ENCODE results near the gene ERGIC1. TPM values are rescaled to one million over a fixed set of nuclear protein-coding genes. Genes with fewer than 3 reads are reported as not detected.

ERGIC1 gene
- total and polyA plus RNA-seq, 8 donors: 54.8 to 101 (median 75.6) TPM

- no peaks in the 10 kb centered on the region for H3K9me3 ChIP-seq
- no peak for DNase-seq
- no peak for FAIRE-seq
- H3K36me3 ChIP-seq: no peaks in the 10 kb centered on the region
- peaks cover 20 to 28% (median 21%) of the 10 kb centered on the region in 3 donors for H3K4me1 ChIP-seq
- no peak for TF ChIP-seq CTCF (IDR thresholded peaks at IDR 0.05)
- no peak overlapping the region for H3K4me3 ChIP-seq
- ATAC-seq: no peak
- no peaks in the 10 kb centered on the region for H3K27me3 ChIP-seq
- intact Hi-C loops (cut with DNase I): no loop called here
- no peak overlapping the region for H3K27ac ChIP-seq
- WGBS, 2 donors: 90 to 95% methylated on average over 4 of the region's 4 CpGs
Observed at GRCh38 chr5:172866378-172866777, 32.3 kb downstream of the ERGIC1 start.

GRCh38 chr5:172866802-172867748, 33.0 kb downstream of the ERGIC1 start:
- peak in 2 of 4 donors; percentile 8 to 26 for ATAC-seq
- Histone ChIP-seq H3K4me1 (peaks cover 21 to 28% (median 21%) of the 10 kb centered on the region in 3 donors), H3K9me3 (no peaks in the 10 kb centered on the region), H3K27ac (peak overlapping the region; percentile 44 to 79 (median 74)), H3K36me3 (no peaks in the 10 kb centered on the region), H3K4me3 (no peak overlapping the region), H3K27me3 (no peaks in the 10 kb centered on the region)
- TF ChIP-seq CTCF (IDR thresholded peaks at IDR 0.05): no peak
- WGBS, 2 donors: 40 to 46% methylated on average over 8 to 9 of the region's 9 CpGs
- no peak for FAIRE-seq
- intact Hi-C loops (cut with DNase I): no loop called here
- peak in 1 of 6 donors; percentile 40 for DNase-seq

- no peak for TF ChIP-seq CTCF (IDR thresholded peaks at IDR 0.05)
Observed at GRCh38 chr5:172867761-172868435, 33.8 kb downstream of the ERGIC1 start.

GRCh38 chr5:172868436-172868923, 34.4 kb downstream of the ERGIC1 start:
- intact Hi-C loops (cut with DNase I): no loop called here
- no peaks in the 10 kb centered on the region for H3K27me3 ChIP-seq
- FAIRE-seq: no peak
- H3K4me3 ChIP-seq: no peak overlapping the region
- H3K9me3 ChIP-seq: no peaks in the 10 kb centered on the region
- no peak for DNase-seq
- WGBS, 2 donors: 80 to 82% methylated on average over 9 of the region's 9 CpGs
- no peak for TF ChIP-seq CTCF (IDR thresholded peaks at IDR 0.05)
- no peak for ATAC-seq
- peak overlapping the region; percentile 44 to 79 (median 74) for H3K27ac ChIP-seq
- H3K36me3 ChIP-seq: no peaks in the 10 kb centered on the region
- H3K4me1 ChIP-seq: peaks cover 21 to 30% (median 28%) of the 10 kb centered on the region in 3 donors

More at GRCh38 chr5:172867761-172868435, 33.8 kb downstream of the ERGIC1 start:
- Histone ChIP-seq H3K27me3 (no peaks in the 10 kb centered on the region), H3K4me3 (no peak overlapping the region), H3K4me1 (peaks cover 21 to 28% (median 24%) of the 10 kb centered on the region in 3 donors), H3K36me3 (no peaks in the 10 kb centered on the region), H3K9me3 (no peaks in the 10 kb centered on the region), H3K27ac (peak overlapping the region; percentile 44 to 79 (median 74))
- no peak for FAIRE-seq
- no peak for DNase-seq
- intact Hi-C loops (cut with DNase I): no loop called here
- WGBS, 2 donors: 72 to 74% methylated on average over 11 of the region's 11 CpGs
- ATAC-seq: no peak
